Ishikawa (cell line): ENCODE results near the gene ARHGAP31.

Experiments used
- EGR1 ChIP-seq: IDR thresholded peaks from 2 replicates; pipeline ENCODE4 v1.6.1; 2012
- EP300 ChIP-seq: IDR thresholded peaks from 2 replicates; pipeline ENCODE4 v1.6.1; 2012; ENCODE audit warnings: borderline replicate concordance
- NFIC ChIP-seq: IDR thresholded peaks from 2 replicates; pipeline ENCODE4 v1.6.1; 2012
- REST ChIP-seq: IDR thresholded peaks from 2 replicates; pipeline ENCODE4 v1.6.1; 2012; ENCODE audit warnings: low read depth, mild to moderate bottlenecking
- TEAD4 ChIP-seq: IDR thresholded peaks from 2 replicates; pipeline ENCODE4 v1.6.1; 2012
- YY1 ChIP-seq: IDR thresholded peaks from 2 replicates; pipeline ENCODE4 v1.6.1; 2012; ENCODE audit warnings: low read depth
- TF ChIP-seq, protein P1 (sequence below): IDR thresholded peaks from 2 replicates; pipeline ENCODE4 v1.6.1; 2012

DNA sequence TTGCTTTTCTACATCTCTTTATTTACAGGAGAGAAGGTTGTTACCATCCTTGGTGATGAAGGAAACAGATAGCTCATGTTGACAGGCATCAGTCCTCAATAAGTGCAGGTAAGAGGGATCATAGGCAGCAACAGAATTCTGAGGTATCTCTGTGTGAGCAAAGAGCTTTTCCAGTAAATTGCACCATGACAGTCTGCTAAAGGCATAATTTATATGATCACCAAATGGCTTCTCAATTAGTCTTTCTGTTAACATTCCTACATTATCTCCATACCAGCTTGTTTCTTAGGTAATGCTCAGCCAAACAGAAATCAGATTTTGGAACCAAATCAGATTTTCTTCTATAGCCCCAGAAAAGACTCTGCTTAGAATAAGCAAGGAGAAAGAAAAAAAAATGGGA is 3.6 kb upstream of the ARHGAP31 start:
- TF ChIP-seq YY1 (no peak), EP300 (no peak), EGR1 (no peak), TEAD4 (no peak), REST (no peak), NFIC (no peak)
- TF ChIP-seq, protein P1, sequence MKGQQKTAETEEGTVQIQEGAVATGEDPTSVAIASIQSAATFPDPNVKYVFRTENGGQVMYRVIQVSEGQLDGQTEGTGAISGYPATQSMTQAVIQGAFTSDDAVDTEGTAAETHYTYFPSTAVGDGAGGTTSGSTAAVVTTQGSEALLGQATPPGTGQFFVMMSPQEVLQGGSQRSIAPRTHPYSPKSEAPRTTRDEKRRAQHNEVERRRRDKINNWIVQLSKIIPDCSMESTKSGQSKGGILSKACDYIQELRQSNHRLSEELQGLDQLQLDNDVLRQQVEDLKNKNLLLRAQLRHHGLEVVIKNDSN, result no peak
